ENCODE data around the gene PYGM.

- TF ChIP-seq POLR2AphosphoS5 (IDR thresholded peaks at IDR 0.05; ENCODE audit: insufficient read depth, low read depth, low read length) (no peak), MYC (IDR thresholded peaks at IDR 0.05; ENCODE audit: low read depth, low read length) (no peak), CTCF (IDR thresholded peaks at IDR 0.05; ENCODE audit: extremely low read depth in 1 of 2, insufficient read depth in 1 of 2, low read depth in 1 of 2, low read length in 2 of 2) (no peak), GATA2 (IDR thresholded peaks at IDR 0.05; ENCODE audit: insufficient read depth, insufficient read length, low read depth, low read length) (no peak), POLR2A (IDR thresholded peaks at IDR 0.05; ENCODE audit: low read depth, low read length) (no peak), MAX (IDR thresholded peaks at IDR 0.05; ENCODE audit: insufficient read depth, insufficient read length) (no peak), EZH2 (IDR thresholded peaks at IDR 0.05; ENCODE audit: borderline replicate concordance, low read depth, low read length, severe bottlenecking) (no peak), FOS (IDR thresholded peaks at IDR 0.05; ENCODE audit: borderline replicate concordance, insufficient read depth, low read length) (no peak)
Measured at GRCh38 chr11:64754919-64755662, 4.7 kb downstream of the PYGM start.

Measured in endothelial cell of umbilical vein (primary cell).